ENCODE data around the gene TUBGCP2. TPM values are rescaled to one million over a fixed set of nuclear protein-coding genes. Genes with fewer than 3 reads are reported as not detected.

TUBGCP2 gene
- total RNA-seq, 1 experiment from 2014 or later: 52.4 TPM

DNA sequence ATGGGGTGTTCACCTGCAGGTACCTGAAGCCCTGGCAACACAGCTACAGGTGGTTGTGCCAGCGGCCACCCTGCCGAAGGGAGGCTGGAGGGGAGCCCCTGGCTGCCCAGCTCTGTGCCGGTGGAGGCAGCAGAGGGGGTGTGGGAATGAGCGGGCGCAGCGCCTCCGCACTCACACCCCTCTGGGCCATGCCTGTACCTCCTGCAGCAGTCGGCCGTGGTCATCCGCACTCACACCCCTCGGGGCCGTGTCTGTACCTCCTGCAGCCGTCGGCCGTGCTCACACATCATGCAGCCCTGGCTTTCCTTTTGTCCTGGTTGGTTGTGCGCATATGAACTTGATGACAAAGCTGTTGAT lies 1.7 kb upstream of the TUBGCP2 start:
- no peak overlapping the region for H3K4me2 ChIP-seq (ENCODE audit: insufficient read depth, insufficient read length, low read length)
- Mint-ChIP-seq H3K4me1 (peaks cover 11 to 14% of the 10 kb centered on the region in 2 experiments), H3K27me3 (ENCODE audit: low read depth) (no peaks in the 10 kb centered on the region; the same call in 1 of the 2 replicates), H3K9me3 (no peaks in the 10 kb centered on the region; a peak in 2 of 5 replicates), H3K4me3 (peak overlapping the region in 1 of 2 experiments; percentile 58; a peak in 1 of 5 replicates), H3K27ac (no peak overlapping the region), H3K36me3 (ENCODE audit: insufficient read depth in 1 of 3, low read depth in 3 of 3) (peaks cover 4 to 34% (median 19%) of the 10 kb centered on the region in 3 experiments)
- H3K9me3 ChIP-seq (ENCODE audit: control insufficient read depth, low read depth, low read length): no peaks in the 10 kb centered on the region
- no peak overlapping the region for H3T11ph ChIP-seq (ENCODE audit: low read length)
- DNase-seq: no peak
- H2AK5ac ChIP-seq (ENCODE audit: insufficient read length, low read length): no peak overlapping the region
- peaks cover 6% of the 10 kb centered on the region for H3K79me1 ChIP-seq (ENCODE audit: insufficient read depth, low read depth, low read length, poor library complexity, severe bottlenecking)
- no peak overlapping the region for H4K5ac ChIP-seq (ENCODE audit: insufficient read length, low read depth, low read length)
- H3K18ac ChIP-seq (ENCODE audit: insufficient read length, low read depth, low read length): no peak overlapping the region
- no peaks in the 10 kb centered on the region for H3K27me3 ChIP-seq (ENCODE audit: insufficient read depth, low read length)
- H3K56ac ChIP-seq (ENCODE audit: insufficient read length, low read depth, low read length): no peak overlapping the region
- H3K27ac ChIP-seq (ENCODE audit: insufficient read length, low read depth, low read length): no peak overlapping the region
- H2BK5ac ChIP-seq (ENCODE audit: insufficient read length, low read length): no peak overlapping the region
- H2AFZ ChIP-seq (ENCODE audit: low read length): no peak overlapping the region
- H2BK20ac ChIP-seq (ENCODE audit: low read depth, low read length, poor library complexity, severe bottlenecking): no peak overlapping the region
- no peak overlapping the region for H2BK120ac ChIP-seq (ENCODE audit: low read depth, low read length, poor library complexity, severe bottlenecking)
- H3K23me2 ChIP-seq (ENCODE audit: insufficient read length, low read depth, low read length, poor library complexity, severe bottlenecking): peaks cover 9% of the 10 kb centered on the region
- peaks cover 7% of the 10 kb centered on the region; the same call in 1 of the 2 replicates for H3K79me2 ChIP-seq (ENCODE audit: insufficient read depth, low read length)
- H2BK15ac ChIP-seq (ENCODE audit: low read depth, low read length): no peak overlapping the region
- no peak overlapping the region for H3K14ac ChIP-seq (ENCODE audit: insufficient read depth, low read length)
- H3K4ac ChIP-seq (ENCODE audit: low read depth, low read length): no peak overlapping the region
- no peak overlapping the region for H2BK12ac ChIP-seq (ENCODE audit: insufficient read length, low read depth, low read length)
- H3K23ac ChIP-seq (ENCODE audit: insufficient read length, low read depth, low read length): no peak overlapping the region
- no peaks in the 10 kb centered on the region for H4K20me1 ChIP-seq (ENCODE audit: control insufficient read depth, insufficient read depth, insufficient read length)
- WGBS (ENCODE audit: extremely low coverage, insufficient read length, low lambda C conversion rate): no CpG with 5 or more reads among the region's 16 CpGs
- no peak overlapping the region for H4K8ac ChIP-seq (replicated peaks; ENCODE audit: insufficient read length, low read depth, low read length)
- TF ChIP-seq, protein P1, sequence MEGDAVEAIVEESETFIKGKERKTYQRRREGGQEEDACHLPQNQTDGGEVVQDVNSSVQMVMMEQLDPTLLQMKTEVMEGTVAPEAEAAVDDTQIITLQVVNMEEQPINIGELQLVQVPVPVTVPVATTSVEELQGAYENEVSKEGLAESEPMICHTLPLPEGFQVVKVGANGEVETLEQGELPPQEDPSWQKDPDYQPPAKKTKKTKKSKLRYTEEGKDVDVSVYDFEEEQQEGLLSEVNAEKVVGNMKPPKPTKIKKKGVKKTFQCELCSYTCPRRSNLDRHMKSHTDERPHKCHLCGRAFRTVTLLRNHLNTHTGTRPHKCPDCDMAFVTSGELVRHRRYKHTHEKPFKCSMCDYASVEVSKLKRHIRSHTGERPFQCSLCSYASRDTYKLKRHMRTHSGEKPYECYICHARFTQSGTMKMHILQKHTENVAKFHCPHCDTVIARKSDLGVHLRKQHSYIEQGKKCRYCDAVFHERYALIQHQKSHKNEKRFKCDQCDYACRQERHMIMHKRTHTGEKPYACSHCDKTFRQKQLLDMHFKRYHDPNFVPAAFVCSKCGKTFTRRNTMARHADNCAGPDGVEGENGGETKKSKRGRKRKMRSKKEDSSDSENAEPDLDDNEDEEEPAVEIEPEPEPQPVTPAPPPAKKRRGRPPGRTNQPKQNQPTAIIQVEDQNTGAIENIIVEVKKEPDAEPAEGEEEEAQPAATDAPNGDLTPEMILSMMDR (conservative IDR thresholded peaks at IDR 0.05): no peak
- no peak overlapping the region for H4K91ac ChIP-seq (ENCODE audit: insufficient read length, low read depth, low read length)
- no peak overlapping the region for H3K9ac ChIP-seq (ENCODE audit: extremely low read depth, insufficient read length, low read length)
- no peaks in the 10 kb centered on the region for H3K4me1 ChIP-seq (ENCODE audit: insufficient read depth, low read length)

Data from H9 (cell line).